ENCODE measurements around the gene CALHM6.

- no peak for TF ChIP-seq CTCF (IDR thresholded peaks at IDR 0.05; ENCODE audit: low read length)
- no peak for TF ChIP-seq EZH2 (IDR thresholded peaks at IDR 0.05; ENCODE audit: borderline replicate concordance, low read length)
Measured at GRCh38 chr6:116444575-116444974, 16.6 kb upstream of the CALHM6 start.

All from OCI-LY1 (cell line).